ENCODE results near the gene NUP58. TPM values are rescaled to one million over a fixed set of nuclear protein-coding genes. Genes with fewer than 3 reads are reported as not detected.

Gene NUP58
- total RNA-seq: 100 to 1,000 TPM in 1 of 2 donors, 10 to 100 TPM in 1; 96.6 to 102 TPM

GRCh38 chr13:25301347-25302113 is at the start of gene NUP58:
NUP58 (plus strand) TSS chr13:25301625; CDS start chr13:25301774, 149 bp downstream.
- Mint-ChIP-seq H3K27me3 (ENCODE audit: low read depth) (peaks cover 4% of the 10 kb centered on the region), H3K36me3 (ENCODE audit: insufficient read depth in 2 of 2) (peaks cover 7 to 20% of the 10 kb centered on the region in 2 donors), H3K27ac (peak within 1 kb of the TSS; percentile 95), H3K4me1 (ENCODE audit: low read depth) (peaks cover 43% of the 10 kb centered on the region), H3K9me3 (no peaks in the 10 kb centered on the region), H3K4me3 (peak within 1 kb of the TSS; percentile 92 to 98)
- DNase-seq: peak; percentile 94
- peak; percentile 100 for ATAC-seq (replicated peaks in 1 of 2)

- Mint-ChIP-seq H3K27ac (no peak overlapping the region), H3K4me3 (no peak overlapping the region), H3K36me3 (ENCODE audit: insufficient read depth in 2 of 2) (peaks cover 0 to 7% of the 10 kb centered on the region in 2 donors), H3K9me3 (no peaks in the 10 kb centered on the region), H3K4me1 (ENCODE audit: low read depth) (no peaks in the 10 kb centered on the region), H3K27me3 (ENCODE audit: low read depth) (no peaks in the 10 kb centered on the region)
- ATAC-seq (replicated peaks in 1 of 2): no peak
- no peak for DNase-seq
These were observed 49.2 kb upstream of the NUP58 start for GRCh38 chr13:25252225-25252624.

- Mint-ChIP-seq H3K27ac (no peak overlapping the region), H3K4me1 (ENCODE audit: low read depth) (no peaks in the 10 kb centered on the region), H3K4me3 (no peak overlapping the region), H3K27me3 (ENCODE audit: low read depth) (no peaks in the 10 kb centered on the region), H3K36me3 (ENCODE audit: insufficient read depth in 2 of 2) (peaks cover 0 to 9% of the 10 kb centered on the region in 2 donors), H3K9me3 (no peaks in the 10 kb centered on the region)
- DNase-seq: no peak
- ATAC-seq (replicated peaks in 1 of 2): no peak
These were observed 48.7 kb upstream of the NUP58 start for GRCh38 chr13:25252752-25253151.

GRCh38 chr13:25253702-25254101 is 47.7 kb upstream of the NUP58 start:
- peaks cover 0 to 9% of the 10 kb centered on the region in 2 donors for H3K36me3 Mint-ChIP-seq (ENCODE audit: insufficient read depth in 2 of 2)
- H3K9me3 Mint-ChIP-seq: no peaks in the 10 kb centered on the region

GRCh38 chr13:25262261-25262660 is 39.2 kb upstream of the NUP58 start:
- ATAC-seq (replicated peaks in 1 of 2) (no peak), DNase-seq (no peak)
- Mint-ChIP-seq H3K9me3 (no peaks in the 10 kb centered on the region), H3K36me3 (ENCODE audit: insufficient read depth in 2 of 2) (peaks cover 4 to 13% of the 10 kb centered on the region in 2 donors), H3K27me3 (ENCODE audit: low read depth) (no peaks in the 10 kb centered on the region), H3K4me1 (ENCODE audit: low read depth) (no peaks in the 10 kb centered on the region), H3K4me3 (no peak overlapping the region), H3K27ac (no peak overlapping the region)

More at GRCh38 chr13:25253702-25254101, 47.7 kb upstream of the NUP58 start:
- Mint-ChIP-seq H3K27ac (no peak overlapping the region), H3K27me3 (ENCODE audit: low read depth) (no peaks in the 10 kb centered on the region), H3K4me3 (no peak overlapping the region), H3K4me1 (ENCODE audit: low read depth) (no peaks in the 10 kb centered on the region)
- ATAC-seq (replicated peaks in 1 of 2): no peak
- DNase-seq: no peak

GRCh38 chr13:25266706-25267105 is 34.7 kb upstream of the NUP58 start:
- no peaks in the 10 kb centered on the region for H3K9me3 Mint-ChIP-seq
- H3K36me3 Mint-ChIP-seq (ENCODE audit: insufficient read depth in 2 of 2): peaks cover 2 to 8% of the 10 kb centered on the region in 2 donors
- DNase-seq: no peak
- H3K4me1 Mint-ChIP-seq (ENCODE audit: low read depth): no peaks in the 10 kb centered on the region
- ATAC-seq (replicated peaks in 1 of 2): no peak
- H3K27me3 Mint-ChIP-seq (ENCODE audit: low read depth): no peaks in the 10 kb centered on the region
- no peak overlapping the region for H3K4me3 Mint-ChIP-seq
- no peak overlapping the region for H3K27ac Mint-ChIP-seq

GRCh38 chr13:25267715-25268114 is 33.7 kb upstream of the NUP58 start:
- no peak for DNase-seq
- Mint-ChIP-seq H3K4me3 (no peak overlapping the region), H3K27me3 (ENCODE audit: low read depth) (no peaks in the 10 kb centered on the region), H3K27ac (no peak overlapping the region), H3K9me3 (no peaks in the 10 kb centered on the region), H3K36me3 (ENCODE audit: insufficient read depth in 2 of 2) (peaks cover 2 to 7% of the 10 kb centered on the region in 2 donors), H3K4me1 (ENCODE audit: low read depth) (no peaks in the 10 kb centered on the region)
- ATAC-seq (replicated peaks in 1 of 2): peak; percentile 49 to 54

- Mint-ChIP-seq H3K36me3 (ENCODE audit: insufficient read depth in 2 of 2) (peaks cover 2 to 7% of the 10 kb centered on the region in 2 donors), H3K9me3 (no peaks in the 10 kb centered on the region), H3K27ac (no peak overlapping the region)
These were observed 32.9 kb upstream of the NUP58 start for GRCh38 chr13:25268561-25268960.

GRCh38 chr13:25276748-25277147 is 24.7 kb upstream of the NUP58 start:
- H3K27me3 Mint-ChIP-seq (ENCODE audit: low read depth): no peaks in the 10 kb centered on the region
- H3K27ac Mint-ChIP-seq: peak overlapping the region; percentile 24
- peak; percentile 36 to 40 for DNase-seq
- peaks cover 0 to 6% of the 10 kb centered on the region in 2 donors for H3K36me3 Mint-ChIP-seq (ENCODE audit: insufficient read depth in 2 of 2)
- H3K4me3 Mint-ChIP-seq: peak overlapping the region; percentile 8 to 65
- peaks cover 53% of the 10 kb centered on the region for H3K4me1 Mint-ChIP-seq (ENCODE audit: low read depth)
- H3K9me3 Mint-ChIP-seq: no peaks in the 10 kb centered on the region
- ATAC-seq (replicated peaks in 1 of 2): peak; percentile 96 to 98

More at GRCh38 chr13:25268561-25268960, 32.9 kb upstream of the NUP58 start:
- ATAC-seq (replicated peaks in 1 of 2) (no peak), DNase-seq (no peak)
- no peaks in the 10 kb centered on the region for H3K27me3 Mint-ChIP-seq (ENCODE audit: low read depth)
- H3K4me1 Mint-ChIP-seq (ENCODE audit: low read depth): no peaks in the 10 kb centered on the region
- H3K4me3 Mint-ChIP-seq: no peak overlapping the region

- Mint-ChIP-seq H3K27ac (peak overlapping the region; percentile 71), H3K4me1 (ENCODE audit: low read depth) (peaks cover 83% of the 10 kb centered on the region), H3K4me3 (peak overlapping the region; percentile 23 to 72), H3K36me3 (ENCODE audit: insufficient read depth in 2 of 2) (peaks cover 0 to 6% of the 10 kb centered on the region in 2 donors), H3K27me3 (ENCODE audit: low read depth) (no peaks in the 10 kb centered on the region), H3K9me3 (no peaks in the 10 kb centered on the region)
- DNase-seq (no peak), ATAC-seq (replicated peaks in 1 of 2) (no peak)
These were observed 21.0 kb upstream of the NUP58 start for GRCh38 chr13:25280396-25280795.

- peak overlapping the region; percentile 52 to 72 for H3K4me3 Mint-ChIP-seq
- no peaks in the 10 kb centered on the region for H3K9me3 Mint-ChIP-seq
- peak overlapping the region; percentile 83 for H3K27ac Mint-ChIP-seq
- ATAC-seq (replicated peaks in 1 of 2) (peak; percentile 59 to 71), DNase-seq (peak; percentile 17 to 24)
- peaks cover 0 to 6% of the 10 kb centered on the region in 2 donors for H3K36me3 Mint-ChIP-seq (ENCODE audit: insufficient read depth in 2 of 2)
- H3K27me3 Mint-ChIP-seq (ENCODE audit: low read depth): no peaks in the 10 kb centered on the region
- H3K4me1 Mint-ChIP-seq (ENCODE audit: low read depth): peaks cover 88% of the 10 kb centered on the region
These were observed 20.1 kb upstream of the NUP58 start for GRCh38 chr13:25281193-25281934.

- Mint-ChIP-seq H3K27me3 (ENCODE audit: low read depth) (no peaks in the 10 kb centered on the region), H3K36me3 (ENCODE audit: insufficient read depth in 2 of 2) (peaks cover 3 to 9% of the 10 kb centered on the region in 2 donors), H3K27ac (no peak overlapping the region), H3K9me3 (no peaks in the 10 kb centered on the region), H3K4me3 (peak overlapping the region; percentile 52 to 72), H3K4me1 (ENCODE audit: low read depth) (peaks cover 85% of the 10 kb centered on the region)
- ATAC-seq (replicated peaks in 1 of 2) (peak; percentile 58 to 63), DNase-seq (peak; percentile 17 to 22)
These were observed 19.5 kb upstream of the NUP58 start for GRCh38 chr13:25281935-25282332.

GRCh38 chr13:25286308-25286968 is 15.0 kb upstream of the NUP58 start:
- ATAC-seq (replicated peaks in 1 of 2): peak; percentile 16 to 19
- DNase-seq: peak; percentile 34 to 36
- peaks cover 3 to 4% of the 10 kb centered on the region in 2 donors for H3K36me3 Mint-ChIP-seq (ENCODE audit: insufficient read depth in 2 of 2)
- H3K9me3 Mint-ChIP-seq: no peaks in the 10 kb centered on the region
- H3K4me1 Mint-ChIP-seq (ENCODE audit: low read depth): peaks cover 45% of the 10 kb centered on the region
- peak overlapping the region; percentile 98 to 99 for H3K4me3 Mint-ChIP-seq
- peaks cover 19% of the 10 kb centered on the region for H3K27me3 Mint-ChIP-seq (ENCODE audit: low read depth)
- peak overlapping the region; percentile 98 for H3K27ac Mint-ChIP-seq
